ENCODE data around the gene DLG2.

Gene DLG2

DNA sequence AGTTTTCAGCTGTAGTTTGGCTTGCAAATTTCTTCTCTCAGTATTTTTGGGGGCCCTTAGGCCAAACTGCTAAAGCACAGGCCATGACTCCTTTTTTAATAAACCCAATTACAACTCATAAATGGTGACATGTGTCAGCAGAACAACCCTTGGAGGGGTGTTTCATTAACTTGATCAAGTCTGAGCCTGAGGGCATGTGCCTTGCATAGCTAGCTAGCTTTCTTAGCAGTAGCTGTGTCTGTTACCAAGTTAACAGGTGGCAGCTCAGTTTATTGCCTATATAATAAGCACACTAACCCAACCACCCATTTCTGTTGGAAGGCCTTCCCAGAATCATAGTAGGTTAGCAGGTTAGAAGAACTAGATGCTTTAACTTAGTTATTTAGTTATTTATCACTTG lies 1390.7 kb downstream of the DLG2 start:
- Histone ChIP-seq H3K36me3 (ENCODE audit: insufficient read depth, low read length) (no peaks in the 10 kb centered on the region), H3K4me1 (ENCODE audit: insufficient read depth, low read length) (peaks cover 12% of the 10 kb centered on the region), H2AFZ (ENCODE audit: low read depth, low read length) (no peak overlapping the region), H3K9me3 (ENCODE audit: low read length) (no peaks in the 10 kb centered on the region), H3K27me3 (ENCODE audit: insufficient read depth, low read length) (no peaks in the 10 kb centered on the region), H3K4me3 (ENCODE audit: low read length) (no peak overlapping the region)

DNA sequence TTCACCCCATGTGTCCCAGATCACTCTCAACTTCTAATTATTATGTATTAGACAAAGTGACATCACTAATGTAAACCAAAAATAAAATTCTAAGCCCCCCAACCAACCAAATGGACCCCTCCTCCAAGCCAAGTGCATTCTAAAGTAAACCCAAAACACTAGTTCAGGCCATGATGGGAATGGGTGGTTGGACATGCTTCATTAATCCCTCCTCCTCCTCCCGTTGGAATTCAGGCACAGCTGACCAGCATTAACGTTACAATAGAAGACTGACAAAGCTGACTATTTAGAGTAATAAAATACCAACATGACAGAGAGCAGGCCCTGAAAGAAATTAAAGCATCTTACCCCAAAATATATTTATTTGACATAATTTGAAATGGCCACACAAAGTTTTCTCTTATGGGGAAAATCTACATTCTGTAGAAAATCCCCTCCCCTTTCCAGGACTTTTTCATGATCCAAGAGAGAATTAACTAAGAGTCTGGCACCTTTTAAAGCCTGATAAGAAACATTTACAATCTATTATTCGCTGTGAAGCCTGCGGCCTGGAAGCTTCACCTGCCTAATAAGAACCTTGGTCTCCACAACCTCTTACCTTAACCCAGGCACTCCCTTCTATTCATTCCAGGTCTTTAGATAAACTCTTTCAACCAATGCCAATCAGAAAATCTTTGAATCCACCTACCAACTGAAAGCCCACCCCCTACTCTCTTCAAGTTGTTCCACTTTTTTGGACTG lies 1392.5 kb downstream of the DLG2 start:
- peaks cover 12% of the 10 kb centered on the region for H3K4me1 ChIP-seq (ENCODE audit: insufficient read depth, low read length)
- H3K9me3 ChIP-seq (ENCODE audit: low read length) = no peaks in the 10 kb centered on the region
- no peaks in the 10 kb centered on the region for H3K27me3 ChIP-seq (ENCODE audit: insufficient read depth, low read length)
- H3K36me3 ChIP-seq (ENCODE audit: insufficient read depth, low read length) = no peaks in the 10 kb centered on the region
- no peak overlapping the region for H3K4me3 ChIP-seq (ENCODE audit: low read length)
- H2AFZ ChIP-seq (ENCODE audit: low read depth, low read length) = no peak overlapping the region

DNA sequence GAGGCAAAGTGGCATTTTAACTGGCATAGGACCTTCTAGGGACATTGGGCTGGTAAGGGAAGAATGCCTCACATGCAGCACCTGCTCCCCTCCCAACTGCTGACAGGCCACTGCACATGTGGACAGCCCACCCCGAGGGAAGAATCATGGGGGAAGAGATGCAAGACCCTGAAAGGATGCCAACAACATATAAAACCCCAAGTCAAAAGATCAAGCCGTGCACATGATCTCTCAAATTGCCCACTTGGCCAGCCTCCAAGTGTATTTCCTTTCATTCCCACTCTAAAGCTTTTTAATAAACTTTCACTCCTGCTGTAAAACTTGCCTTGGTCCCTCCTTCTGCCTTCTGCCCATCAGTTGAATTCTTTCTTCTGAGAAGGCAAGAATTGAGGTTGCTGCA lies 1393.1 kb downstream of the DLG2 start:
- H3K9me3 ChIP-seq (ENCODE audit: low read length) = no peaks in the 10 kb centered on the region
- H2AFZ ChIP-seq (ENCODE audit: low read depth, low read length) = no peak overlapping the region
- H3K27me3 ChIP-seq (ENCODE audit: insufficient read depth, low read length) = no peaks in the 10 kb centered on the region
- peaks cover 12% of the 10 kb centered on the region for H3K4me1 ChIP-seq (ENCODE audit: insufficient read depth, low read length)
- H3K36me3 ChIP-seq (ENCODE audit: insufficient read depth, low read length) = no peaks in the 10 kb centered on the region
- no peak overlapping the region for H3K4me3 ChIP-seq (ENCODE audit: low read length)

DNA sequence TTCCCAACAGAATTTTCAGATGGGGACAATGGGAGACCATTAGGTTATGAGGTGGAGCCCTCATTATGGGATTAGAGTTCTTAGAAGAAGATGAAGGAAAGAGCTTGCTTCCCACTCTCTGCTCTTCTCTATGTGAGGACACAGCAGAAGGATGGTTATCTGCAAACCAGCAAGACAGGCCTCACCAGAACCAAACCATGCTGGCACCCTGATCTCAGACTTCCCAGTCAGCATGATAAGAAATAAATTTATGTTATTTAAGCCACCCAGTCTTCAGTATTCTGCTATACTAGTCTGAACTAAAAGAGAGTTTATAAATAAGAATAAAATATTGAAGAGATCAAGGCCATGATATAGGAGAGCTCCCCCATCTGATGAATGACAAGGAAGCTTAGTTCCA lies 1394.6 kb downstream of the DLG2 start:
- no peak overlapping the region for H2AFZ ChIP-seq (ENCODE audit: low read depth, low read length)
- H3K9me3 ChIP-seq (ENCODE audit: low read length) = no peaks in the 10 kb centered on the region
- no peaks in the 10 kb centered on the region for H3K36me3 ChIP-seq (ENCODE audit: insufficient read depth, low read length)

DNA sequence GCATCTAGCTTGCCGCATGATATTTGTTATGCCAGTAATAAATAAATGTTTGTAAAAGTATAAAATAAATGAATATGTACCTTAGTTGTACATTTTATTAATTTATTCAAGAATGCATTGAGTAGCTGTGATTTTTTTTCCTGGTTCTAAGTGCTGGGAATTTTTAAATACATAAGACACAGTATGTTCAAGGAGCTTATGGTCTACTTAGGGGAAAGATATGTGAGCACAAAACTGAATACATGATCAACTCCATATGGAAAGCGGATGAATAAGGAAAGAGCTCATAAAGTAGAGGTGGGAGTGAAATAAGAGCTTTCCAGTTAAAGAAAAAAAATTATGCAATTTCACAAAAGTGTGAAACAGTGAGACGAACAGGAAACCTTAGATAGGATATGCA lies 1396.7 kb downstream of the DLG2 start:
- H3K36me3 ChIP-seq (ENCODE audit: insufficient read depth, low read length) = no peaks in the 10 kb centered on the region
- H3K27me3 ChIP-seq (ENCODE audit: insufficient read depth, low read length) = no peaks in the 10 kb centered on the region
- no peaks in the 10 kb centered on the region for H3K9me3 ChIP-seq (ENCODE audit: low read length)
- H2AFZ ChIP-seq (ENCODE audit: low read depth, low read length) = no peak overlapping the region
- H3K4me3 ChIP-seq (ENCODE audit: low read length) = no peak overlapping the region
- peaks cover 12% of the 10 kb centered on the region for H3K4me1 ChIP-seq (ENCODE audit: insufficient read depth, low read length)

More for the DNA sequence above, 1394.6 kb downstream of the DLG2 start:
- Histone ChIP-seq H3K4me3 (ENCODE audit: low read length) (no peak overlapping the region), H3K27me3 (ENCODE audit: insufficient read depth, low read length) (no peaks in the 10 kb centered on the region), H3K4me1 (ENCODE audit: insufficient read depth, low read length) (peaks cover 12% of the 10 kb centered on the region)

DNA sequence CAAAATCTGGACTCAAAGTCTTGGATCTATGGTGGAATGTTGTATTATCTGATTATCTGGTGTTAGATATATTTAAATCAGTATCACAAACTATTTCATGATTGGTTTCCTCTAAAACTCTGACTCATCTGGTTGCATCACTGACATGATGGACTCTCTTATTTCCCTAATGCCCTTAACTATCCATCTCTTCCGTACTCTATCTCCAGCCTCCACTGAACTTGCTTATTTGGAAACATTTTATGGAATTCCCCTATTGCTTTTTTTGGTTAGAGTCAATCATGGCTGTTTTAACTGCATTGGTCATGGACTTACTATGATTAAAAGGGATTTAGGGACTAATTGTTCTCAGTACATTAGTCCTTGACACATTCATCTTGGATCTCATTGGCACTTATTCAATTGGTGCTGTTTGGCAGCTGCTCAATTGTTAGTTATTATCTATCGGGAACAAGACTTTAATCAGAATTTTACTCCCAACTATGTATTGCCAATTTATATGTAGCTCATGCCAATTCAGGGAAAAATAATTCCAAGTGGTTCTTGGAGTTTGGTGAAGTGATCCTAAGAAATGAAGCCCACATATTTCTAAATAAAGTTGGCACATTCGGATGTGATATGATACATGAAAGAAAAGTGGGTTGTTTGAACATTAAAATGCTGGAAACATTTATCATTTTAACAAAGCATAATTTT lies 1399.0 kb downstream of the DLG2 start:
- no peaks in the 10 kb centered on the region for H3K27me3 ChIP-seq (ENCODE audit: insufficient read depth, low read length)
- no peaks in the 10 kb centered on the region for H3K9me3 ChIP-seq (ENCODE audit: low read length)
- no peaks in the 10 kb centered on the region for H3K36me3 ChIP-seq (ENCODE audit: insufficient read depth, low read length)
- H2AFZ ChIP-seq (ENCODE audit: low read depth, low read length) = no peak overlapping the region
- H3K4me1 ChIP-seq (ENCODE audit: insufficient read depth, low read length) = no peaks in the 10 kb centered on the region
- no peak overlapping the region for H3K4me3 ChIP-seq (ENCODE audit: low read length)

DNA sequence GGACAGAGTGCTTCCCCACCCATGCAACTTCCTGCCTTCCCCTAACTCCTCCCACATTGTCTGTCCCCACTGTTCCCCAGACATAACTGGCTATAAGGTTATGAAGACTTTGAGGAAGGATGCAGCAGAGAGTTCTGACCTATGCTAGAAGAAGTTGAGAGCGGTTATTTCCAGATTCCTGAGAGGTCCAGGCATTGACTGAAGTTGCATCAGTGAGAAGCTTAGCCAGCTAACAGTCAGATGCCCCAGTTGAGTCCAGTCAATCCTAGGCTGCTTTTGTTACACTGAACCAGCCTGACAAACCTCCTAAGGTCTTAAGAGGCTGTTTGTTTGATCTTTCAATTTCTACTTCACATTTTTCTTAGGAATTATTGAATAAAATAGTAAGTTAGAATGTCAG lies 1403.1 kb downstream of the DLG2 start:
- H3K4me3 ChIP-seq (ENCODE audit: low read length) = no peak overlapping the region

DNA sequence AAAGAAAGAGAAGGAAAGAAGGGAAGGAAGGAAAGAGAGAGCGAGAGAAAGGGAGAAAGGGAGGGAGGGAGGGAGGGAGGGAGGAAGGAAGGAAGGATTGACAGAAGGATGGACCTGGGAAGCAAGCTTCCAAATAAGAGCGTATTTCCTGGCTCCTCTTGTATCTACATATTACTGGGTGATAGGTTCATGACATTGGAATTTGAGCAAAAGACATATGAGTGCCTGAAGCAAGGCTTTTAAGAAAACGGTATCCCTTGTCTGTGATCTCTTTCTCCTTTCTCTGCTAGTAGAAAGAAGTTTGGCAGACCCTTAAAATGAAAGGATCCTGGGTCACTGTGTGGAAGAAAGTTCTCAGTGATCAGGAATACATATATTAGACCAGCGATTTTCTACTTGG lies 1408.8 kb downstream of the DLG2 start:
- no peaks in the 10 kb centered on the region for H3K4me1 ChIP-seq (ENCODE audit: insufficient read depth, low read length)
- no peaks in the 10 kb centered on the region for H3K36me3 ChIP-seq (ENCODE audit: insufficient read depth, low read length)
- no peak overlapping the region for H3K4me3 ChIP-seq (ENCODE audit: low read length)
- H3K27me3 ChIP-seq (ENCODE audit: insufficient read depth, low read length) = no peaks in the 10 kb centered on the region
- H3K9me3 ChIP-seq (ENCODE audit: low read length) = no peaks in the 10 kb centered on the region
- H2AFZ ChIP-seq (ENCODE audit: low read depth, low read length) = no peak overlapping the region

More for the DNA sequence above, 1403.1 kb downstream of the DLG2 start:
- H3K9me3 ChIP-seq (ENCODE audit: low read length) = no peaks in the 10 kb centered on the region
- H2AFZ ChIP-seq (ENCODE audit: low read depth, low read length) = no peak overlapping the region
- H3K36me3 ChIP-seq (ENCODE audit: insufficient read depth, low read length) = no peaks in the 10 kb centered on the region
- no peaks in the 10 kb centered on the region for H3K27me3 ChIP-seq (ENCODE audit: insufficient read depth, low read length)
- no peaks in the 10 kb centered on the region for H3K4me1 ChIP-seq (ENCODE audit: insufficient read depth, low read length)

DNA sequence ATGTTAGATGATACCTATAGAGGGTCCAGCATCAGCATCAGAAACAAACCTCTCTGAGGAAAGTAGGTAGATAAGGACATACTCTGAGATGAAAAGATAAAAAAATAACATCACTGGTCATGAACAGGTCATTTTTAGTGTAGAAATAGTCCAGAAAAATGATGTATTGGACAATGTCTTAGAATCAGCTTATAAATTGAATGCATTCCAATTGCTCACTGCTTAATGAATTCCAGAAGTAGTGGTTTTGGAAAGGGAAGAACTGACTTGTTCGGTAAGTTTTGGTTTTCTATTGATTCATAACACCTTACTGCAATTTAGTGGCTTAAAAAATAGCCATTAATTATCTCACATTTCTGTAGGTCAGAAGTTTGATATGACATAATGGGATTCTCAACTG lies 1411.5 kb downstream of the DLG2 start:
- H2AFZ ChIP-seq (ENCODE audit: low read depth, low read length) = no peak overlapping the region
- H3K27me3 ChIP-seq (ENCODE audit: insufficient read depth, low read length) = no peaks in the 10 kb centered on the region
- no peaks in the 10 kb centered on the region for H3K4me1 ChIP-seq (ENCODE audit: insufficient read depth, low read length)
- no peaks in the 10 kb centered on the region for H3K36me3 ChIP-seq (ENCODE audit: insufficient read depth, low read length)
- no peak overlapping the region for H3K4me3 ChIP-seq (ENCODE audit: low read length)
- no peaks in the 10 kb centered on the region for H3K9me3 ChIP-seq (ENCODE audit: low read length)

DNA sequence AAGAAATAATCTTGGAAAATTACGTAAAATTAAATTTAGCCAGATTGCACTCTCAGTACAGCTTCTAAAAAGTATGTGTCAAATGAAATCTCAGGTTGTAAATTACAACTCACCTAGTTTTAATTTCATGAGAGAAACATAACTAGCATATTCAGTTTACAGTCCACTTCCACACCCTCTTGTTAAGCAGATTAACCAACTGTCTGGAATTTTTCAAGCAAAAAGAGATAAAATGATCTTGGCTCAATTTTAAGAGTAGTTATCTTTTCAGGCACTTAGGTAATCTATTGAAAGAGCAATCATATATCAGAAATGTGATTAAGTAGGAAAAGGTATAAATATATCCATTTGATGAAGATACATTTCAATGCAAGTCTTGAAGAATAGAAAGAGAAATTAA lies 1412.6 kb downstream of the DLG2 start:
- Histone ChIP-seq H2AFZ (ENCODE audit: low read depth, low read length) (no peak overlapping the region), H3K4me1 (ENCODE audit: insufficient read depth, low read length) (no peaks in the 10 kb centered on the region), H3K36me3 (ENCODE audit: insufficient read depth, low read length) (no peaks in the 10 kb centered on the region)

DNA sequence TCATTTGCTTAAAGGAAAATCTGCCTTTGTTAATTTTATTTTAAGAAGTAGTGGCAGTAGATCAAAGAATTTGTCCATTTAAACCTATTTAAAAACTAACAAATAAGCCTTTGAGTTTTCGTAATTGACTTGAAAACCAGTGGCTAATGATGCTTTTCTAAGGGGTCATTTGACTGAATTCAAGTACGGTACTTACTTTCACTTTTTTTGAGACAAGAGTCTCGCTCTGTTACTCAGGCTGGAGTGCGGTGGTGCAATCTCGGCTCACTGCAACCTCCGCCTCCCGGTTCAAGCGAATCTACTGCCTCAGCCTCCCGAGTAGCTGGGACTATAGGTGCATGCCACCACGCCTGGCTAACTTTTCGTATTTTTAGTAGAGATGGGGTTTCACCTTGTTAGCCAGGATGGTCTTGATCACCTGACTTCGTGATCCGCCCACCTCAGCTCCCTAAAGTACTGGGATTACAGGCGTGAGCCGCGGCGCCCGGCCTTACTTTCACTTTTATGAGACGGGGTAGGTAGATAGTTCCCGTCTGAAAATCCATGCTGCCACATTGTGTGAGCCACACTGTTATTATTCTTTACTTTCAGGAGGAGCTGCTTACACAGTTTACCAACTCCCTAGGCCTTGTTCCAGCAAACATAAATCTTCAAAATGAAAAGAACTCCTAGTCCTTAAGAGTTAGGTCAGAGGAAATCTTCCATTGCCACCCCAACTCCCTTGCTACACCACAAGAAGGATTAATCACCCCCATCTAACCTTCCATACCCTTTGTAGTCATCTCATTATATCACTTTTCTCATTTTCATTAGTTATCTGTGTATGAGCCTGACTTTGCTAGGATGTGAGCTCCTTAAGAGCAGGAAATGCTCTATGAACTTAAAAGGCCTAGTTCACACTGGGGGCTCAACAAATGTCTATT lies 1414.4 kb downstream of the DLG2 start:
- H2AFZ ChIP-seq (ENCODE audit: low read depth, low read length) = no peak overlapping the region
- H3K4me3 ChIP-seq (ENCODE audit: low read length) = no peak overlapping the region
- no peaks in the 10 kb centered on the region for H3K9me3 ChIP-seq (ENCODE audit: low read length)
- no peaks in the 10 kb centered on the region for H3K4me1 ChIP-seq (ENCODE audit: insufficient read depth, low read length)
- H3K27me3 ChIP-seq (ENCODE audit: insufficient read depth, low read length) = no peaks in the 10 kb centered on the region
- no peaks in the 10 kb centered on the region for H3K36me3 ChIP-seq (ENCODE audit: insufficient read depth, low read length)

More for the DNA sequence above, 1412.6 kb downstream of the DLG2 start:
- H3K27me3 ChIP-seq (ENCODE audit: insufficient read depth, low read length) = no peaks in the 10 kb centered on the region
- H3K9me3 ChIP-seq (ENCODE audit: low read length) = no peaks in the 10 kb centered on the region
- no peak overlapping the region for H3K4me3 ChIP-seq (ENCODE audit: low read length)

DNA sequence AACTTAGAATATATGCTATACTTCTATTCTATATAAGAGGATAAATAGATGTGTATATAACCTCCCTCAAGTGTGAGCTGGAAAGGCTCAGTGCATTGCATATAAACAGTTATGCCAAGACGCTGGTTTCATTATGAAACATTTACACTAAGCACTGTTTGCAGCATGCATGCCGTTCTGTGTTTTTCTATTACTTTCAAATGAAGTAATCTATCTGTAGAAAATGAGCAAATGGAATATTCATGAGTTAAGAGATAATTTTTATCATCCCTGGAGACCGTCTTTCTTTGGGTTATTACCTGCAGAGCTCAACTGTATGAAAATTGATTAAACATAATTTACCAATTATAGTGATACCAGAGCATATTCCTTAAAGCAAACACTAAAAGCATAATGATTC lies 1415.2 kb downstream of the DLG2 start:
- no peak overlapping the region for H3K4me3 ChIP-seq (ENCODE audit: low read length)
- no peaks in the 10 kb centered on the region for H3K27me3 ChIP-seq (ENCODE audit: insufficient read depth, low read length)
- H3K9me3 ChIP-seq (ENCODE audit: low read length) = no peaks in the 10 kb centered on the region
- H2AFZ ChIP-seq (ENCODE audit: low read depth, low read length) = no peak overlapping the region
- no peaks in the 10 kb centered on the region for H3K36me3 ChIP-seq (ENCODE audit: insufficient read depth, low read length)
- no peaks in the 10 kb centered on the region for H3K4me1 ChIP-seq (ENCODE audit: insufficient read depth, low read length)

DNA sequence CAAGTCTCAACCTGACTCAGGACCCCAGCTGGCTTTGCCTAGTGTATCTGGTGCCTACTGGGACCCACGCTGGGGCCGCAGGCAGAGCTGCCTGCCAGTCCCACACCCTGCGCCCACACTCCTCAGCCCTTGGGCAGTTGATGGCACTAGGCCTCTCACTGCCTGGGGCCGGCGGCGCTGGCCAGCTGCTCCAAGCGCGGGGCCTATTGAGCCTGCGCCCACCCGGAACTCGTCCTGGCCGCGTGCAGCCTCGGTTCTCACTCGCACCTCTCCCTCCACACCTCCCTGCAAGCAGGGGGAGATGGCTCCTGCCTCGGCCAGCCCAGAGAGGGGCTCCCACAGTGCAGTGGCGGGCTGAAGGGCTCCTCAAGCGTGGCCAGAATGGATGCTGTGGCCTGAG lies 1432.4 kb downstream of the DLG2 start:
- no peak overlapping the region for H3K4me3 ChIP-seq (ENCODE audit: low read length)
- H3K9me3 ChIP-seq (ENCODE audit: low read length) = no peaks in the 10 kb centered on the region
- no peak overlapping the region for H2AFZ ChIP-seq (ENCODE audit: low read depth, low read length)
- no peaks in the 10 kb centered on the region for H3K36me3 ChIP-seq (ENCODE audit: insufficient read depth, low read length)
- H3K4me1 ChIP-seq (ENCODE audit: insufficient read depth, low read length) = no peaks in the 10 kb centered on the region
- no peaks in the 10 kb centered on the region for H3K27me3 ChIP-seq (ENCODE audit: insufficient read depth, low read length)

Measured in neuron (in vitro differentiated cells).